Ectodermal cell (in vitro differentiated cells): ENCODE data around the gene PCBP3.

Source experiments
- H3K27ac ChIP-seq: 2 replicates; pipeline ENCODE4 v1.7.0; 2013; ENCODE audit warnings: mild to moderate bottlenecking, low read depth, low read length; ENCODE audit not compliant: insufficient read depth, poor library complexity, severe bottlenecking
- H3K27me3 ChIP-seq: 2 replicates; pipeline ENCODE4 v1.7.0; 2013; ENCODE audit warnings: mild to moderate bottlenecking, low read length; ENCODE audit not compliant: insufficient read depth, control insufficient read depth, poor library complexity, severe bottlenecking
- H3K36me3 ChIP-seq: one replicate; pipeline ENCODE4 v1.7.0; 2013; ENCODE audit warnings: low read length; ENCODE audit not compliant: control insufficient read depth, insufficient read depth
- H3K4me1 ChIP-seq: one replicate; pipeline ENCODE4 v1.7.0; 2013; ENCODE audit warnings: low read length; ENCODE audit not compliant: control insufficient read depth, insufficient read depth
- H3K4me3 ChIP-seq: 2 replicates; pipeline ENCODE4 v1.7.0; 2013; ENCODE audit warnings: low read depth, low read length, control low read depth; ENCODE audit not compliant: insufficient read depth
- H3K9me3 ChIP-seq: 2 replicates; pipeline ENCODE4 v1.7.0; 2013; ENCODE audit warnings: mild to moderate bottlenecking, low read length, moderate library complexity; ENCODE audit not compliant: control insufficient read depth
- WGBS, 2 experiments: methylation state at CpG; one replicate each; pipeline ENCODE4 v1.1.7; 2013; ENCODE audit warnings: missing lambda C conversion rate in 2 of 2; 5-methylcytosine and 5-hydroxymethylcytosine counted together

Gene PCBP3

DNA sequence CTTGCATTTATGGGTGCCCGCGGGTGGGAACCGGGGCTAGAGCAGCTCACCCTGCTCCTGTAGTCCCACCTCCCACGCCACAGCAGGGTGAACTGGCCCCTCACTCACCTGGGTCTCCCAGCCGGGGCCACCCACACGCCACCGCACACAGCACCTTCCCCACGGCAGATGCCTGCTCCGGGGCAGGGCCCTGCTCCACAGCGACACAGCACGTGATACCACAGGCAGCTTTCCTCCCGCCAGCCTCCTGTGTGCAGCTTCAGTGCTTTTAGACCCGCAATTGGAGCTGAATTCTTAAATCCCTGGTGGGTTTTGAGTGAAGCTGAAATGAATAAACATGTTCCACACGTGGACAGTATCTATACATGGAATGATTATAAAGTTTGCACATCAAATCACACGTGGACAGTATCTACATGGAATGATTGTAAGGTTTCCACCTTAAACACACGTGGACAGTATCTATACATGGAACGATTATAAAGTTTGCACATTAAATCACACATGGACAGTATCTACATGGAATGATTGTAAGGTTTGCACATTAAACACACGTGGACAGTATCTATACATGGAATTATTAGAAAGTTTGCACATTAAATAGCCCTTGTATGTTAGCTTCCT is 245.0 kb downstream of the PCBP3 start:
- 86 to 90% methylated on average over 18 of the region's 18 CpGs for WGBS, 2 experiments

DNA sequence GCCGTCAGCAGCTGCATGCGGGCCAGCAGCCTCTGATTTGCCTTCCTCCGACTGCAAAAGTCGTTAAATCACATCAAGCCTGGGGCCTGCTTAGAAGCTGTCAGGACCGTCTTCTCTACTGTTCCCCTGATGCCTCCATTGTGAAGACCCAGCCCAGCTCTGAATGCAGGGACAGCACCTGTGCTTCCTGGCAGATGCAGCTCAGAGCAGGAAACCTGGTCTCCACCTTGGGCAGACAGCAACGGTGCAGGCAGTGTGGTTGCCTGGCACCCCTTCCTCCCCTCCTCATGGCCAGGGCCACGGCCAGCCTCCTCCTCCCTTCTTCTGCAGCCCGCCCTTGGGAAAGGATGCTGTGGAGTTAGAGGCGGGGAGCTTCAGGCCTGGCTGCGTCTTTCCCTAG is 245.7 kb downstream of the PCBP3 start:
- 88% methylated on average over 10 of the region's 10 CpGs for WGBS, 2 experiments
- Histone ChIP-seq H3K4me3 (no peak overlapping the region), H3K27me3 (no peaks in the 10 kb centered on the region), H3K9me3 (no peaks in the 10 kb centered on the region), H3K27ac (no peak overlapping the region), H3K4me1 (no peaks in the 10 kb centered on the region), H3K36me3 (no peaks in the 10 kb centered on the region)

More for the DNA sequence above, 245.0 kb downstream of the PCBP3 start:
- no peaks in the 10 kb centered on the region for H3K4me1 ChIP-seq
- H3K4me3 ChIP-seq, result no peak overlapping the region
- no peak overlapping the region for H3K27ac ChIP-seq
- H3K27me3 ChIP-seq, result no peaks in the 10 kb centered on the region
- no peaks in the 10 kb centered on the region for H3K9me3 ChIP-seq
- H3K36me3 ChIP-seq, result no peaks in the 10 kb centered on the region

DNA sequence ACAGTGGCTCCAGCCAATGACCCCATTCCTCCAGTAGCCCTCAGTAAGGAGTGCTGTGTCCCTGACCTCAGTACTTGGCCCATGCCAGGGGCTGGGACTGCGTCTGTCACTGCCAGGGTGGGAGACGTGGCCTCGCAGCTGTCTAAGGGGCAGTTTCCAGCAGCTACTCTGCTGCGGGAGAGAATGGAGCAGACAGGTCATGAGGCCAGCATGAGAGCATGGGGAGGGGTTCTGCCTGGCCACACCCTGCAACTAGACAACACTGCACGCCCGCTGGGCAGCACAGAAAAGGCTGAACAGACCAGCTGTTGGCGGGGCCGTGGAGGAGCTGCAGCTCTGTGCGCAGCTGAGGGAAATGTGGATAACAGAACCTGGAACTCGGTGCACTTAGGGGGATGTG is 246.4 kb downstream of the PCBP3 start:
- 77 to 82% methylated on average over 10 of the region's 10 CpGs for WGBS, 2 experiments
- Histone ChIP-seq H3K4me1 (no peaks in the 10 kb centered on the region), H3K9me3 (no peaks in the 10 kb centered on the region), H3K36me3 (no peaks in the 10 kb centered on the region), H3K27me3 (no peaks in the 10 kb centered on the region), H3K4me3 (no peak overlapping the region), H3K27ac (no peak overlapping the region)

DNA sequence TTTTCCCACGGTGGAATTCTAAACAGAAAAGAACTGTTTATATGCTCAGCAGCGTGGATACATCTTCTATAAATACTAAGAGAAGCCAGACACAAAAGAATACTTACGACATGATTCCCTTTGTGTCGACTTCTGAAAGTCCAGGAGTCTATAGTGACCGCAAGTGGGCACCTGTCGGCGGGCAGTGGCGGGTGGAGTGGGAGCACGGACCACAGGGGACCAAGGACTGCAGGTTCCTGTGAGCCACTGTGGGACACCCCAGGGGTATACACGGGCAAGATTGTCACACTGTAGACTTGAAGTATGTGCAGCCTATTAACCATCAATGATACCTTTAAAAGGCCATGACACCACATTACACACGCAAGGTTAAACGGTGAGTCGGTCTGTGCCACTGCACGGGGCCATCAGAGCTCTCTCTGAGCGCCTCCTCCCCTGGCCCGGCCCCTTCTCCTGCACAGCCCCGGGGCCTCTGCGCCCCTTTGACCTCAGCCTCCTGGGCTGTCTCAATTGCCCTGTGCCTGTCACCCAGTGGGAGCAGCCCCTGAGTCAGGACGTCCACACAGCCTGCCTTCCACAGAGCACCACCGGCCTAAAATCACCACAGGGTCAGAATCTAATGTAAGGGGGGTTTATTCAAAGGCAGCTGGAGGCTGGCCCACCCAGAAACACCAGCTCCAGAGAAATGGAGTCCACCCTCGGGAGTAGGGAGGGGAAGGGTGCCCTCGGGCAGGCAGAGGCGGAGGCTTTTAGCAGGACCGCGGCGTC is 248.0 kb downstream of the PCBP3 start:
- no peak overlapping the region for H3K4me3 ChIP-seq
- H3K9me3 ChIP-seq, result no peaks in the 10 kb centered on the region
- no peaks in the 10 kb centered on the region for H3K36me3 ChIP-seq
- H3K27me3 ChIP-seq, result no peaks in the 10 kb centered on the region
- no peak overlapping the region for H3K27ac ChIP-seq
- H3K4me1 ChIP-seq, result no peaks in the 10 kb centered on the region
- 87 to 88% methylated on average over 26 of the region's 26 CpGs for WGBS, 2 experiments

DNA sequence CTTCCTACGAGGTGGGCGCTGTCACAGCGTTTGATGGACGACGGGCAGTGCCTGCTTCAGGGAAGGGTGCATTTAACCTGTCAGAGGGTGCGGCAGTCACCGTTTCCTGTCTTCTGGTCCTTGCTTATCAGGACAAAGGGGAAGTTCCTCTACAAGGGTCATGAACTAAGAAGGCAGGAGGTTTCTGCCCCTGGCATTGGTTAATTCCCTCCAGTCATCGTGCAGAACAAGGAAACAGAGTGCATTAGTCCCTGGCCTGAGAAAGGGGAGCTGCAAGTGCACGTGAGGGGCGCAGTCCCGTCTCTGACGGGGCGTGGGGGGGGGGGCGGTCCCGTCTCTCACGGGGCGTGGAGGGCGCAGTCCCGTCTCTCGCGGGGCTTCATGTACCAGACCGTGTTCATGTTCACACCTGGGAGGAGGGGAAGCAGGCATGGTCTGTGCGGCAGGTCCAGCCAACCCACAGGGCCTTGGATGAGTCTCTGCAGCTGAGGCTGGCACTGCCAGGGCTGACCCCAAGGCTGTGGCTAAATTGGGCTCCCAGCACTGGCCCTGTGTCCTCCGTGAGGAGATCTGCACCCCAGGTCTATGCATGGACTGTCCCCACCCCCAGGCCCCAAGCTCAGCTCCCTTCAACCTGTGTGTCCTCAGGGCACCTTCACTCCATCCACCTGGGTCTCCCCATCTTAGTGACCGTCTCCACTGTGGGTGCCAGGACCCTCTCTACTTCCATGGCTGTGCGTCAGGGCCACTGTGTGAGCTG is 248.8 kb downstream of the PCBP3 start:
- no peaks in the 10 kb centered on the region for H3K9me3 ChIP-seq
- no peak overlapping the region for H3K27ac ChIP-seq
- H3K4me1 ChIP-seq, result no peaks in the 10 kb centered on the region
- 85 to 86% methylated on average over 26 of the region's 26 CpGs for WGBS, 2 experiments
- no peaks in the 10 kb centered on the region for H3K27me3 ChIP-seq
- no peak overlapping the region for H3K4me3 ChIP-seq
- no peaks in the 10 kb centered on the region for H3K36me3 ChIP-seq

DNA sequence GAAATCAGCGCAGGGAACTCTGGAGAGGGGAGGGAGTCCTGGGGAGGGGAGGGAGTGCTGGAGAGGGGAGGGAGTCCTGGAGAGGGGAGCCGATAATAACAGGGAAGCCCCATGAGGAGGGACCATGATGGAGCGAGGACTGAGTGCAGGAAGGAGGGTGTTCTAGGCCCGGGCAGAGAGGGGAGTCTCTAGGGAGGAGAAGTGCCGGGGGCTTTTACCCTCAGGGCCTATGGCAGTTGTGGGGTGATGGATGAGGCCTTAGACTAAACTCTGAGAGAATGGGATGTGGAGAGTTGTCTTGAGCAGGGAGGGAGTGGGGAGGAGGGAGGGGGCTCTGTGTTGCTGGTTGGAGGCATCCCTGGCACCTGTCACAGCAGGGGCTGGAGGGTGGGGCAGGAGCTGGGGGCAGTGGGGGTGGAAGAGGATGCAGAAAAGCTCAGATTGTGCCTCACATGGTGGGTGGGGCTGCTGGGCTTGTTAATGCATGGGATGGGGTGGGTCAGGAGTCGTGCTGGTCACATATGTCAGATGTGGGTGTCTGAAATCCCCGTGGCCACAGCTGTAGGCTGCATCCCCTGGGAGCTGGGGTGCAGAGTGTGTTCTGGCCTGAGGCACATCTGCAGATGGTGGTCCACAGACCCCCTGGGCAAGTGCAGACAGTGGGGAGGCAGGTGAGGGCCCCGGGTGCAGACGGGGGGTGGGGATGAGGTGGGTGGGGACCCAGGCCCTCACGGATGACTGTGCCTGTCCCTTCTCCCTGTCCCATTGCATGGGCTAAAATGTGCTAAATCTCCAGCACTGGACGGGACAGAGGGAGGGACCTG is 249.6 kb downstream of the PCBP3 start:
- Histone ChIP-seq H3K36me3 (no peaks in the 10 kb centered on the region), H3K27me3 (no peaks in the 10 kb centered on the region), H3K4me3 (no peak overlapping the region), H3K4me1 (no peaks in the 10 kb centered on the region), H3K27ac (no peak overlapping the region), H3K9me3 (no peaks in the 10 kb centered on the region)
- 83 to 87% methylated on average over 11 of the region's 11 CpGs for WGBS, 2 experiments

DNA sequence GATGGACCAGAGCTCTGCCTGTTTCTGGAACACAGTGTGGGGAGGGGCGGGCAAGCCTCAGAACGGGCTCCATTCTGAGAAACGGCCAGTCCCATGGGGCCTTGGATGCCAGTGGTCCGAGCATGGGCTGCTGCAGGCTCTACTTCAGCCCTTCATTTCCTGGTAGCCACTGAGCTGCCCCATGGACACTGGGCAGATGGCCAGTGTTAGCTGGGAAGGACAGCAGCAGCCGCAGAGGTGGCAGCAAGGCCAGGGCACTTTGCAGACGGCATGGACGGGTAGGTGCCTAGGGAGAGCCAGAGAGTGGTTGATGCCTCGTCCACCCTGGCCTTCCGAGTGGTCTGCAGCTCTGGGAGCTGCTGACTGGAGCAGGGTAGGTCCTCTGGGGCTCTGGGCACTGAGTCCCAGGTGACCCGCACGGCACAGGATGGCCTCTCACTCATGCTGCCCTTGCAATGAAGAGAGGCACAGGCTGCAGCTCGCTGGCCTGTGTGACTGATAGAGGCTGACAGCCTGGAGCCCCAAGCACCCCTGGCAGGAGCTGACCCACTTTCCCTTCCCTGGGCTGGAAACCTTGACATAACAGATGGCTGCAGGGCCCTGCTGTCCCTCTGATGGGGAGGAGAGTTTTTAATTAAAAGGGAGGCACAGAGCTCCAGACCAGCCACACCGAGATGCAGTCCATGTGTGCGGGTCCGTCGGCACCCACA is 250.4 kb downstream of the PCBP3 start:
- Histone ChIP-seq H3K4me1 (no peaks in the 10 kb centered on the region), H3K27ac (no peak overlapping the region), H3K27me3 (no peaks in the 10 kb centered on the region), H3K36me3 (no peaks in the 10 kb centered on the region), H3K4me3 (no peak overlapping the region), H3K9me3 (no peaks in the 10 kb centered on the region)
- WGBS, 2 experiments, result 91 to 93% methylated on average over 16 of the region's 16 CpGs

DNA sequence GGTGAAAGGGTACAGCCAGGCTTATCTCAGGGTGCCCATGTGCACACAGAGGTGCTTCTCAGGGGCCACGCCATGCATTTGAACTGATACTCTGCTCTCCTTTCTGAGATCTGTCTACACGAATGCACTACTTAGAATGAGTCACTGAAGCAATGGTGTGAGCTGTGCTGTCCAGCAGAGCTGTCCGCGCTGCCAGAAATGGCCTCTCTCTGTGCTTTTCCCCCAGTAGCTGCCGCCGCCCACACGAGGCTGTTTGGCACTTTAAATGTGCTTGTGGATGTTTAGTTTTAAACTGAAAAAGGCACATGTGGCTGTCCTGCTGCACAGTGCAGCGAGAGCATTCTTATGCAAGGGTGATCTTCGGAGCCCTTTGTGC is 250.9 kb downstream of the PCBP3 start:
- H3K36me3 ChIP-seq, result no peaks in the 10 kb centered on the region
- no peak overlapping the region for H3K27ac ChIP-seq
- 86 to 92% methylated on average over 9 of the region's 9 CpGs for WGBS, 2 experiments
- no peaks in the 10 kb centered on the region for H3K27me3 ChIP-seq
- no peaks in the 10 kb centered on the region for H3K4me1 ChIP-seq
- H3K4me3 ChIP-seq, result no peak overlapping the region
- H3K9me3 ChIP-seq, result no peaks in the 10 kb centered on the region

DNA sequence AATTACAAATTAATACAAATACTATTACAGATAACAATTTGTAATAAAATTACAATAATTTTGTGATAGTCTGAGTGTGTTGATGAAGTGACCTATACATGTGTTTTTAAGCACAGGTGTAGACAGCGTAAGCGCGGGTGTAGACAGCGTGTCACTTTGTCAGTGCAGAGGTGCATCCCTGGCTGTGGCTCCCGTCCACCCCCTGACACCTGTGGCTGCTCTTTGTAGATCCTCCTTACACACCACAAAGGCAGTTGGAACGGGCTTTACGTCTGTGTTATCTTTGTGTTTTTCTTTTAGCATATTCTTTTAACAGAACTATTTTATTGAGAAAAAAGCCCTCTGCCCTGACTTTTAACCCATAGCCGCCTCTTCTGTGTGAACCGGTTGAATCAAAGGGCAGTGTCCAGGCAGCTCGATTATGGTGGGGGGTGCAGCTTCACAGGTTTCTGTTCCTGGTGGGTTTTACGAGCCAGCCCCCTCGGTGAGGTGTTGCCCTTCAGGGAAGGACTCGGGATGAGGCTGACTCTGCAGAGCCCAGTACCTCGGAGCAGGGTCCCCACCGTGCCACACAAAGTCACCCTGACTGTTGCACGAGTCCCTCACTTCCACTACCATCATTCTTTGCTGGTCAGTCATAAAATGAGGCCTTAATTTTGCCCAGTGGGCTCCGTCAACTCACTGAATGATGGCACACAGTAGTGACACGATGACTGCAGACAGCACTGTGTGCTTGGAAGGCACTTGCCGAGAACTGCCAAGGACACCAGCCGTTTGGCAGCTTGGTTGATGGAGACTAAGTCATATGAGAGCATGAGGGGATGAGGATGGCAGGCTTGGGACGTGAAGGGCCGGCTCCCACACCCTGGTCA is 251.6 kb downstream of the PCBP3 start:
- no peak overlapping the region for H3K27ac ChIP-seq
- H3K9me3 ChIP-seq, result no peaks in the 10 kb centered on the region
- no peaks in the 10 kb centered on the region for H3K4me1 ChIP-seq
- WGBS, 2 experiments, result 92% methylated on average over 20 to 22 of the region's 22 CpGs
- no peak overlapping the region for H3K4me3 ChIP-seq
- H3K36me3 ChIP-seq, result no peaks in the 10 kb centered on the region
- H3K27me3 ChIP-seq, result no peaks in the 10 kb centered on the region
